Measurements from ENCODE around the gene KCNT1.

DNA sequence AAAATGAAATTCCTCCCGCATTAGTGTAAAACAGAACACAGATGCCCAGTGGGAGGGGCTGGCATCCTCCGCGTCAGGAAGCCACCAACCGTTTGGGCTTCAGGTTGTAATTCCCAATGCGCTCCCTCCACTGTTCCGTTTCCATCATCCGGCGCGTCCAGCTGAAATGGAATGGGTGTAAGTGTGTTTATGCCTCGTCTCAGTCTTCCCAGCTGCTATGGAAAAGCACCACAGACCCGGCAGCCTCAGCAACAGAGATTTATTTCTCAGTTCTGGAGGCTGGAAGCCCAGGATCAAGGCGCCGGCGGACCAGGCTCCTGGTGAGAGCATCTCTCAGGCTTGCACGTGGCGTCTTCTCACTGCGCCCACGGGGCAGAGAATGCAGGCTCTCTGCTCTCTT lies 20.4 kb downstream of the KCNT1 start:
- TF ChIP-seq POLR2A (IDR thresholded peaks at IDR 0.05), result no peak
- TF ChIP-seq, protein P1, sequence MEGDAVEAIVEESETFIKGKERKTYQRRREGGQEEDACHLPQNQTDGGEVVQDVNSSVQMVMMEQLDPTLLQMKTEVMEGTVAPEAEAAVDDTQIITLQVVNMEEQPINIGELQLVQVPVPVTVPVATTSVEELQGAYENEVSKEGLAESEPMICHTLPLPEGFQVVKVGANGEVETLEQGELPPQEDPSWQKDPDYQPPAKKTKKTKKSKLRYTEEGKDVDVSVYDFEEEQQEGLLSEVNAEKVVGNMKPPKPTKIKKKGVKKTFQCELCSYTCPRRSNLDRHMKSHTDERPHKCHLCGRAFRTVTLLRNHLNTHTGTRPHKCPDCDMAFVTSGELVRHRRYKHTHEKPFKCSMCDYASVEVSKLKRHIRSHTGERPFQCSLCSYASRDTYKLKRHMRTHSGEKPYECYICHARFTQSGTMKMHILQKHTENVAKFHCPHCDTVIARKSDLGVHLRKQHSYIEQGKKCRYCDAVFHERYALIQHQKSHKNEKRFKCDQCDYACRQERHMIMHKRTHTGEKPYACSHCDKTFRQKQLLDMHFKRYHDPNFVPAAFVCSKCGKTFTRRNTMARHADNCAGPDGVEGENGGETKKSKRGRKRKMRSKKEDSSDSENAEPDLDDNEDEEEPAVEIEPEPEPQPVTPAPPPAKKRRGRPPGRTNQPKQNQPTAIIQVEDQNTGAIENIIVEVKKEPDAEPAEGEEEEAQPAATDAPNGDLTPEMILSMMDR (IDR thresholded peaks at IDR 0.05), result no peak
